Bronchial smooth muscle cell (primary cell): Measurements from ENCODE around the gene MPP3. TPM values are rescaled to one million over a fixed set of nuclear protein-coding genes. Genes with fewer than 3 reads are reported as not detected.

ENCODE experiments used
- total RNA-seq: library from RNA; depleted of rRNA; stranded (reverse); fragments of >200 nt; gene quantifications from 2 replicates; pipeline ENCODE4 v1.2.1, GENCODE V29; 2014

MPP3 gene
- total RNA-seq = 6.3 and 8.5 TPM in 2 replicates

GRCh38 chr17:43832976-43833829 is at the start of gene MPP3:
Gene MPP3 (minus strand): TSS chr17:43833146. CDS start chr17:43831906, 1,240 bp downstream.

GRCh38 chr17:43846963-43847371 is 14.0 kb upstream of the MPP3 start, which contains the start of gene CD300LG:
Gene CD300LG (plus strand): TSS chr17:43847176. CDS start chr17:43847217, 41 bp downstream.

GRCh38 chr17:43780135-43780534 is 52.8 kb downstream of the MPP3 start, which contains the start of gene CFAP97D1:
Gene CFAP97D1 (plus strand): TSS chr17:43780435. CDS start chr17:43780463, 28 bp downstream.

GRCh38 chr17:43778337-43779144 is 54.4 kb downstream of the MPP3 start, which contains the start of gene DUSP3:
Gene DUSP3 (minus strand): TSS chr17:43778977. CDS start chr17:43778924, 53 bp downstream.

GRCh38 chr17:43758497-43759174 is 74.3 kb downstream of the MPP3 start, which contains the start of gene SOST:
Gene SOST (minus strand): TSS chr17:43758791. CDS start chr17:43758741, 50 bp downstream.

Other genes with a start within 250 kb of the MPP3 start
- gene MEOX1, start 171.2 kb downstream of the MPP3 start, total RNA-seq = 0.16 TPM in 1 of 2 replicates, not detected in the other
- gene SOST, start 74.4 kb downstream of the MPP3 start, total RNA-seq = 0.09 TPM in 1 of 2 replicates, not detected in the other
- 29.8 and 37.2 TPM in 2 replicates for gene DUSP3, start 54.2 kb downstream of the MPP3 start, total RNA-seq
- not detected in 2 replicates for gene CFAP97D1, start 52.7 kb downstream of the MPP3 start, total RNA-seq
- not detected in 2 replicates for gene CD300LG, start 14.0 kb upstream of the MPP3 start, total RNA-seq
- 3.6 and 5.8 TPM in 2 replicates for gene MPP2, start 74.4 kb upstream of the MPP3 start, total RNA-seq
- gene PPY, start 109.3 kb upstream of the MPP3 start, total RNA-seq = not detected in 2 replicates
- 0.16 TPM in 1 of 2 replicates, not detected in the other for gene PYY, start 120.8 kb upstream of the MPP3 start, total RNA-seq
- 2.2 and 3.5 TPM in 2 replicates for gene NAGS, start 171.5 kb upstream of the MPP3 start, total RNA-seq
- gene TMEM101, start 181.8 kb upstream of the MPP3 start, total RNA-seq = 113 and 138 TPM in 2 replicates
- 13.7 and 17.0 TPM in 2 replicates for gene LSM12, start 233.5 kb upstream of the MPP3 start, total RNA-seq
- gene G6PC3, start 237.6 kb upstream of the MPP3 start, total RNA-seq = 17.7 and 29.9 TPM in 2 replicates